H1 (cell line): ENCODE results near the gene LPAR4.

ENCODE experiments used
- CBX5 ChIP-seq: fragments of 300-800, 300-1000 bp; sonication (generic); IDR thresholded peaks from 2 replicates; pipeline ENCODE4 v1.7.1; 2016; ENCODE audit warnings: antibody characterized with exemption, low read length, low read depth
- GABPA ChIP-seq: IDR thresholded peaks from 2 replicates; pipeline ENCODE4 v1.6.1; 2011; ENCODE audit warnings: mild to moderate bottlenecking, low read length, moderate library complexity, borderline replicate concordance; ENCODE audit not compliant: insufficient read depth
- HDAC2 ChIP-seq, 2 experiments: fragments of 300-600 bp in 1 of 2; sonication (generic) in 1 of 2; IDR thresholded peaks; 2 replicates each; pipeline ENCODE4 v1.6.1; 2011 to 2012; ENCODE audit warnings: low read depth in 2 of 2, low read length in 2 of 2, mild to moderate bottlenecking in 2 of 2, moderate library complexity in 2 of 2, borderline replicate concordance in 1 of 2, inconsistent platforms in 1 of 2
- POLR2AphosphoS5 ChIP-seq: IDR thresholded peaks from 2 replicates; pipeline ENCODE4 v1.6.1; 2011; ENCODE audit warnings: low read depth, low read length
- TAF1 ChIP-seq: IDR thresholded peaks from 2 replicates; pipeline ENCODE4 v1.6.1; 2011; ENCODE audit warnings: mild to moderate bottlenecking, low read depth, low read length
- ZNF274 ChIP-seq: IDR thresholded peaks from 2 replicates; pipeline ENCODE4 v1.7.0; 2012; ENCODE audit warnings: low read length, borderline replicate concordance; ENCODE audit errors: extremely low read depth
- TF ChIP-seq, protein P1 (sequence below): IDR thresholded peaks from 2 replicates; pipeline ENCODE4 v1.6.1; 2011; ENCODE audit warnings: low read depth, mild to moderate bottlenecking, low read length; ENCODE audit not compliant: insufficient read depth

DNA sequence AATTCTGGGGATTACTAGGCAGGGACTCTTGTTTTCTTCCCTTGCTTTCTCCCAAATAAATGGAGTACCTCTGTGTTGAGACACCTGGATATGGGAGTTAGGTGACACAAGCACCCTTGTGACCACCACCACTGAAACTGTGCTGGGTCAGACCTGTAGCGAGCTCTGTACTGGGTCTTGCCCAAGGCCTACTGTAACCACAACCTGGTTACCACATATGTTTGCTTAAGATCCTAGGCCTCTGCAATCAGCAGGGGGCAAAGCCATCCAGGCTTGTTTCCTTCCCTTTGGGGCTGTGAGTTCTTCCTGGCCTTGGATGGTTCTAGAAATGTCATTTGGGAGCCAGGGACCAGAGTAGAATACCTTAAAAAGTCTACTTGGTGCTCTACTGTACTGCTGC is 49.4 kb downstream of the LPAR4 start:
- TF ChIP-seq TAF1 = no peak
- no peak for TF ChIP-seq ZNF274
- TF ChIP-seq CBX5 = no peak
- no peak for TF ChIP-seq HDAC2 (IDR thresholded peaks at IDR 0.05; ENCODE audit: borderline replicate concordance in 1 of 2, low read depth in 2 of 2, low read length in 2 of 2)
- TF ChIP-seq, protein P1, sequence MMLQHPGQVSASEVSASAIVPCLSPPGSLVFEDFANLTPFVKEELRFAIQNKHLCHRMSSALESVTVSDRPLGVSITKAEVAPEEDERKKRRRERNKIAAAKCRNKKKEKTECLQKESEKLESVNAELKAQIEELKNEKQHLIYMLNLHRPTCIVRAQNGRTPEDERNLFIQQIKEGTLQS = no peak
- no peak for TF ChIP-seq GABPA
- TF ChIP-seq POLR2AphosphoS5 = no peak
